Calu3 (cell line): ENCODE results near the gene ROBO4. TPM values are rescaled to one million over a fixed set of nuclear protein-coding genes. Genes with fewer than 3 reads are reported as not detected.
A peak's percentile ranks its signal among the peaks of the same experiment; 100 is the strongest.

ENCODE experiments used
- BruUV-seq: library from RNA; stranded (reverse); fragments of 400-500 nt; replicated peaks from 2 replicates; lab custom pipeline; 2021; lab: Mats Ljungman, UMichigan
- CTCF ChIA-PET: fragments of 300-600 bp; sonication (Branson Sonifier 250); formaldehyde crosslinking; loops from one replicate; lab custom pipeline; 2022; ENCODE audit warnings: antibody characterized with exemption; lab: Charles Lee
- DNase-seq: peaks from one replicate; pipeline ENCODE4 v3.0.0; 2022
- H3K27ac Mint-ChIP-seq: one replicate; pipeline ENCODE4 v1.8.0; 2022; ENCODE audit warnings: mixed read lengths; ENCODE audit not compliant: unreplicated experiment
- H3K27me3 Mint-ChIP-seq: one replicate; pipeline ENCODE4 v1.8.0; 2022; ENCODE audit warnings: mixed read lengths; ENCODE audit not compliant: unreplicated experiment
- H3K36me3 Mint-ChIP-seq: one replicate; pipeline ENCODE4 v1.8.0; 2022; ENCODE audit warnings: mild to moderate bottlenecking, moderate library complexity, mixed read lengths; ENCODE audit not compliant: insufficient read depth, unreplicated experiment
- H3K4me1 Mint-ChIP-seq: one replicate; pipeline ENCODE4 v1.8.0; 2022; ENCODE audit warnings: mild to moderate bottlenecking, low read depth, mixed read lengths; ENCODE audit not compliant: unreplicated experiment
- H3K4me3 Mint-ChIP-seq: one replicate; pipeline ENCODE4 v1.8.0; 2022; ENCODE audit warnings: mild to moderate bottlenecking, low read depth, moderate library complexity, mixed read lengths; ENCODE audit not compliant: unreplicated experiment
- H3K9me3 Mint-ChIP-seq: one replicate; pipeline ENCODE4 v1.8.0; 2022; ENCODE audit warnings: low read depth, mixed read lengths; ENCODE audit not compliant: unreplicated experiment
- CTCF ChIP-seq: fragments of 200-600 bp; IDR thresholded peaks from one replicate; pipeline ENCODE4 v1.8.0; 2022; ENCODE audit warnings: antibody characterized with exemption; ENCODE audit not compliant: unreplicated experiment
- intact Hi-C: fragments of 100-400 bp; cut with micrococcal nuclease; formaldehyde crosslinking; loops from one replicate; pipeline ENCODE4 v1.10.0; 2022; ENCODE audit not compliant: unreplicated experiment
- total RNA-seq: library from RNA; stranded (reverse); gene quantifications from 2 replicates; pipeline ENCODE4 v1.2.3, GENCODE V29; 2022

ROBO4 gene
- total RNA-seq, 1 experiment from 2014 or later: not detected

- BruUV-seq: no TSS peak
- no peak for DNase-seq
- no peak overlapping the region for H3K27ac Mint-ChIP-seq
- no peaks in the 10 kb centered on the region for H3K4me1 Mint-ChIP-seq
- CTCF ChIA-PET: no interaction called here
- TF ChIP-seq CTCF: no peak
- H3K36me3 Mint-ChIP-seq: no peaks in the 10 kb centered on the region
- H3K27me3 Mint-ChIP-seq: peaks cover 62% of the 10 kb centered on the region
- no peaks in the 10 kb centered on the region for H3K9me3 Mint-ChIP-seq
- intact Hi-C loops: no loop called here
- peak overlapping the region; percentile 30 for H3K4me3 Mint-ChIP-seq
Measured at GRCh38 chr11:124839128-124839971, 58.3 kb downstream of the ROBO4 start.

GRCh38 chr11:124838805-124839127 lies 58.9 kb downstream of the ROBO4 start:
- peaks cover 57% of the 10 kb centered on the region for H3K27me3 Mint-ChIP-seq
- H3K4me3 Mint-ChIP-seq: no peak overlapping the region
- no peaks in the 10 kb centered on the region for H3K9me3 Mint-ChIP-seq
- no peaks in the 10 kb centered on the region for H3K4me1 Mint-ChIP-seq
- CTCF ChIA-PET: no interaction called here
- intact Hi-C loops: no loop called here
- no TSS peak for BruUV-seq
- no peak overlapping the region for H3K27ac Mint-ChIP-seq
- no peaks in the 10 kb centered on the region for H3K36me3 Mint-ChIP-seq
- no peak for TF ChIP-seq CTCF
- DNase-seq: no peak

- no peak overlapping the region for H3K27ac Mint-ChIP-seq
- peak; percentile 21 for DNase-seq
- peaks cover 45% of the 10 kb centered on the region for H3K27me3 Mint-ChIP-seq
- intact Hi-C loops: loop anchor here (1.0 to 2.0 kb wide), 4 partner anchors 37 to 193 kb away; partner anchors contain the start of gene MSANTD2
- no TSS peak for BruUV-seq
- no peaks in the 10 kb centered on the region for H3K4me1 Mint-ChIP-seq
- H3K9me3 Mint-ChIP-seq: no peaks in the 10 kb centered on the region
- H3K4me3 Mint-ChIP-seq: no peak overlapping the region
- CTCF ChIA-PET: no interaction called here
- TF ChIP-seq CTCF: no peak
- H3K36me3 Mint-ChIP-seq: no peaks in the 10 kb centered on the region
Measured at GRCh38 chr11:124837491-124837856, 60.2 kb downstream of the ROBO4 start.

- intact Hi-C loops: loop anchor here (2.0 kb wide), 2 partner anchors 35 to 77 kb away; partner anchors contain the start of gene MSANTD2
- Mint-ChIP-seq H3K4me1 (no peaks in the 10 kb centered on the region), H3K9me3 (no peaks in the 10 kb centered on the region), H3K36me3 (no peaks in the 10 kb centered on the region), H3K27me3 (peaks cover 42% of the 10 kb centered on the region), H3K27ac (no peak overlapping the region), H3K4me3 (peak overlapping the region; percentile 59)
- BruUV-seq: no TSS peak
- CTCF ChIA-PET: interaction anchor here (1.1 kb wide), 1 partner anchor 35 kb away, joined by 4 read pairs; no protein-coding TSS in a partner anchor
- TF ChIP-seq CTCF: no peak
- DNase-seq: no peak
Measured at GRCh38 chr11:124835918-124836317, 61.7 kb downstream of the ROBO4 start.
